HG02759 (cell line): ENCODE results near the gene ERI2.

ENCODE experiments used
- ATAC-seq: cut with Tn5 transposase; IDR thresholded peaks from one replicate; pipeline ENCODE4 v1.9.1; 2021; ENCODE audit warnings: mild to moderate bottlenecking, moderate library complexity; ENCODE audit not compliant: unreplicated experiment

Gene ERI2

GRCh38 chr16:20806168-20807050 lies at the start of gene ERI2, which contains the start of gene REXO5:
ERI2 (minus strand) TSS chr16:20806472; CDS start chr16:20806430, 42 bp downstream.
REXO5 (plus strand) TSS chr16:20806527; CDS start chr16:20806954, 427 bp downstream.
- ATAC-seq, result peak; percentile 82

GRCh38 chr16:20854963-20855362 lies 48.7 kb upstream of the ERI2 start:
- no peak for ATAC-seq

- ATAC-seq, result no peak
Observed at GRCh38 chr16:20853981-20854620, 47.8 kb upstream of the ERI2 start.

GRCh38 chr16:20853143-20853542 lies 46.9 kb upstream of the ERI2 start:
- ATAC-seq, result no peak

- ATAC-seq, result no peak
Observed at GRCh38 chr16:20851601-20852000, 45.3 kb upstream of the ERI2 start.

GRCh38 chr16:20850981-20851380 lies 44.7 kb upstream of the ERI2 start:
- no peak for ATAC-seq

- no peak for ATAC-seq
Observed at GRCh38 chr16:20849589-20850390, 43.5 kb upstream of the ERI2 start.

GRCh38 chr16:20847550-20847949 lies 41.3 kb upstream of the ERI2 start:
- ATAC-seq, result no peak

- no peak for ATAC-seq
Observed at GRCh38 chr16:20846551-20846950, 40.3 kb upstream of the ERI2 start.

- no peak for ATAC-seq
Observed at GRCh38 chr16:20846030-20846429, 39.8 kb upstream of the ERI2 start.

GRCh38 chr16:20844588-20844987 lies 38.3 kb upstream of the ERI2 start:
- ATAC-seq, result no peak

GRCh38 chr16:20844054-20844453 lies 37.8 kb upstream of the ERI2 start:
- ATAC-seq, result no peak

- no peak for ATAC-seq
Observed at GRCh38 chr16:20839504-20839903, 33.2 kb upstream of the ERI2 start.

GRCh38 chr16:20838240-20838639 lies 32.0 kb upstream of the ERI2 start:
- ATAC-seq, result no peak

GRCh38 chr16:20833086-20833485 lies 26.8 kb upstream of the ERI2 start:
- no peak for ATAC-seq

GRCh38 chr16:20830372-20830771 lies 24.1 kb upstream of the ERI2 start:
- no peak for ATAC-seq

GRCh38 chr16:20829536-20829935 lies 23.3 kb upstream of the ERI2 start:
- ATAC-seq, result no peak

- ATAC-seq, result no peak
Observed at GRCh38 chr16:20826039-20826566, 19.8 kb upstream of the ERI2 start.

- no peak for ATAC-seq
Observed at GRCh38 chr16:20822521-20823325, 16.5 kb upstream of the ERI2 start.

- no peak for ATAC-seq
Observed at GRCh38 chr16:20821682-20822081, 15.4 kb upstream of the ERI2 start.
